GM13977 (cell line): ENCODE data around the gene SCYL3.
A peak's percentile ranks its signal among the peaks of the same experiment; 100 is the strongest.

Experiments used
- DNase-seq: peaks from one replicate; pipeline ENCODE4 v3.0.0; 2012; ENCODE audit warnings: low spot score
- CTCF ChIP-seq: IDR thresholded peaks from 2 replicates; pipeline ENCODE4 v1.5.1; 2012; ENCODE audit warnings: mild to moderate bottlenecking, control low read depth; ENCODE audit not compliant: insufficient read depth; ENCODE audit errors: extremely low read depth, missing control alignments
- in situ Hi-C: fragments of 300-500 bp; cut with MboI; formaldehyde crosslinking; loops from one replicate; pipeline ENCODE4 v1.12.0; 2022; ENCODE audit warnings: low sequenced_read_pairs, low pct_unique_long_range_greater_than_20kb, mixed read lengths, inconsistent platforms; ENCODE audit not compliant: unreplicated experiment

The SCYL3 gene

GRCh38 chr1:169893645-169894423 is at the start of gene SCYL3:
SCYL3 (minus strand) TSS chr1:169893896; CDS start chr1:169888840, 5,056 bp downstream.
- in situ Hi-C loops = no loop called here
- no peak for TF ChIP-seq CTCF
- DNase-seq = peak; percentile 92

- TF ChIP-seq CTCF = no peak
- in situ Hi-C loops = loop anchor here (25.0 kb wide), 1 partner anchor 945 kb away; no protein-coding TSS in a partner anchor
- DNase-seq = no peak
These were observed 48.5 kb upstream of the SCYL3 start for GRCh38 chr1:169941982-169942830.

GRCh38 chr1:169933984-169934725 is 40.5 kb upstream of the SCYL3 start:
- no peak for DNase-seq
- in situ Hi-C loops = loop anchor here (25.0 kb wide), 1 partner anchor 953 kb away; no protein-coding TSS in a partner anchor
- TF ChIP-seq CTCF = no peak

- TF ChIP-seq CTCF = no peak
- DNase-seq = no peak
- in situ Hi-C loops = loop anchor here (25.0 kb wide), 1 partner anchor 955 kb away; no protein-coding TSS in a partner anchor
These were observed 38.1 kb upstream of the SCYL3 start for GRCh38 chr1:169931795-169932231.

- in situ Hi-C loops = loop anchor here (25.0 kb wide), 1 partner anchor 958 kb away; no protein-coding TSS in a partner anchor
- DNase-seq = no peak
- no peak for TF ChIP-seq CTCF
These were observed 35.5 kb upstream of the SCYL3 start for GRCh38 chr1:169929210-169929526.
